Tongue (tissue), 3 donors: Measurements from ENCODE around the gene VPS51. TPM values are rescaled to one million over a fixed set of nuclear protein-coding genes. Genes with fewer than 3 reads are reported as not detected.
"Not testable (repeated sequence)": the region's sequence is repeated elsewhere in the genome, so short reads cannot be mapped to it uniquely, and the experiment has no call there.

ENCODE experiments used
- DNase-seq: peaks from one replicate; pipeline ENCODE4 v3.0.0-alpha.2; 2015
- small RNA-seq: library from RNA; depleted of rRNA; stranded (forward); fragments of <200 nt; gene quantifications from one replicate; pipeline ENCODE3, GENCODE V24; 2014; ENCODE audit warnings: low replicate concordance
- total RNA-seq: library from RNA; depleted of rRNA; stranded (reverse); fragments of >200 nt; gene quantifications from one replicate; pipeline ENCODE4 v1.2.3, GENCODE V29; 2014

Gene VPS51
- total RNA-seq, 1 donor from 2014 or later: 311 TPM

- DNase-seq: peak; percentile 98
Measured at GRCh38 chr11:65134952-65135632, 39.1 kb downstream of the VPS51 start.

GRCh38 chr11:65135633-65136145 is 39.7 kb downstream of the VPS51 start:
- DNase-seq: no peak

- no peak for DNase-seq
Measured at GRCh38 chr11:65136515-65137096, 40.6 kb downstream of the VPS51 start.

GRCh38 chr11:65141896-65142494 is 46.0 kb downstream of the VPS51 start:
- DNase-seq: no peak

- DNase-seq: no peak
Measured at GRCh38 chr11:65147352-65148075, 51.5 kb downstream of the VPS51 start.

- no peak for DNase-seq
Measured at GRCh38 chr11:65148657-65149056, 52.6 kb downstream of the VPS51 start.

GRCh38 chr11:65150131-65150508 is 54.1 kb downstream of the VPS51 start:
- DNase-seq: not testable (repeated sequence)

- peak; percentile 84 for DNase-seq
Measured at GRCh38 chr11:65150509-65151299, 54.7 kb downstream of the VPS51 start.

GRCh38 chr11:65151331-65151899 is 55.4 kb downstream of the VPS51 start:
- no peak for DNase-seq

GRCh38 chr11:65152122-65152521 is 56.1 kb downstream of the VPS51 start:
- no peak for DNase-seq

GRCh38 chr11:65156256-65156655 is 60.2 kb downstream of the VPS51 start:
- DNase-seq: no peak

- DNase-seq: no peak
Measured at GRCh38 chr11:65156926-65157325, 60.9 kb downstream of the VPS51 start.

- no peak for DNase-seq
Measured at GRCh38 chr11:65157336-65157735, 61.3 kb downstream of the VPS51 start.

- DNase-seq: no peak
Measured at GRCh38 chr11:65159012-65159411, 63.0 kb downstream of the VPS51 start.

- no peak for DNase-seq
Measured at GRCh38 chr11:65160643-65161042, 64.6 kb downstream of the VPS51 start.

Small RNA genes lying within 50 kb of the gene (small RNA-seq; reads per million reads assigned to genes)
- gene HIGD1AP10 (not detected), gene PDCL2P2 (not detected), gene RNU2-23P (0.50 reads per million, percentile 73 among the genes with 10 or more reads in this experiment)

Other genes with a start within 250 kb of the VPS51 start
- gene EHD1, start 217.6 kb upstream of the VPS51 start, total RNA-seq: 86.0 TPM
- 13.3 TPM for gene ATG2A, start 179.0 kb upstream of the VPS51 start, total RNA-seq
- 6.1 TPM for gene PPP2R5B, start 171.5 kb upstream of the VPS51 start, total RNA-seq
- gene GPHA2, start 160.3 kb upstream of the VPS51 start, total RNA-seq: not detected
- not detected for gene MAJIN, start 124.1 kb upstream of the VPS51 start, total RNA-seq
- gene BATF2, start 99.2 kb upstream of the VPS51 start, total RNA-seq: 0.21 TPM
- gene ARL2, start 82.1 kb upstream of the VPS51 start, total RNA-seq: 131 TPM
- 15.7 TPM for gene SNX15, start 68.8 kb upstream of the VPS51 start, total RNA-seq
- gene SAC3D1, start 55.0 kb upstream of the VPS51 start, total RNA-seq: 8.5 TPM
- gene NAALADL1, start 37.7 kb upstream of the VPS51 start, total RNA-seq: 6.4 TPM
- 4.9 TPM for gene CDCA5, start 12.2 kb upstream of the VPS51 start, total RNA-seq
- gene ZFPL1, start 12.0 kb upstream of the VPS51 start, total RNA-seq: 25.5 TPM
- gene TM7SF2, start 15.7 kb downstream of the VPS51 start, total RNA-seq: 13.2 TPM
- gene ZNHIT2, start 21.5 kb downstream of the VPS51 start, total RNA-seq: 3.5 TPM
- gene FAU, start 25.9 kb downstream of the VPS51 start, total RNA-seq: 265 TPM
- 38.1 TPM for gene MRPL49, start 26.1 kb downstream of the VPS51 start, total RNA-seq
- 16.4 TPM for gene SYVN1, start 38.3 kb downstream of the VPS51 start, total RNA-seq
- gene SPDYC, start 74.0 kb downstream of the VPS51 start, total RNA-seq: not detected
- 144 TPM for gene CAPN1, start 85.7 kb downstream of the VPS51 start, total RNA-seq
- 10.3 TPM for gene POLA2, start 165.7 kb downstream of the VPS51 start, total RNA-seq
- gene CDC42EP2, start 218.7 kb downstream of the VPS51 start, total RNA-seq: 14.2 TPM
- gene DPF2, start 237.6 kb downstream of the VPS51 start, total RNA-seq: 41.4 TPM